HuH-7.5 (cell line): Measurements from ENCODE around the gene TBX18.

Experiments used
- DNase-seq: peaks from one replicate; pipeline ENCODE4 v3.0.0; 2011; ENCODE audit warnings: low spot score

TBX18 gene

DNA sequence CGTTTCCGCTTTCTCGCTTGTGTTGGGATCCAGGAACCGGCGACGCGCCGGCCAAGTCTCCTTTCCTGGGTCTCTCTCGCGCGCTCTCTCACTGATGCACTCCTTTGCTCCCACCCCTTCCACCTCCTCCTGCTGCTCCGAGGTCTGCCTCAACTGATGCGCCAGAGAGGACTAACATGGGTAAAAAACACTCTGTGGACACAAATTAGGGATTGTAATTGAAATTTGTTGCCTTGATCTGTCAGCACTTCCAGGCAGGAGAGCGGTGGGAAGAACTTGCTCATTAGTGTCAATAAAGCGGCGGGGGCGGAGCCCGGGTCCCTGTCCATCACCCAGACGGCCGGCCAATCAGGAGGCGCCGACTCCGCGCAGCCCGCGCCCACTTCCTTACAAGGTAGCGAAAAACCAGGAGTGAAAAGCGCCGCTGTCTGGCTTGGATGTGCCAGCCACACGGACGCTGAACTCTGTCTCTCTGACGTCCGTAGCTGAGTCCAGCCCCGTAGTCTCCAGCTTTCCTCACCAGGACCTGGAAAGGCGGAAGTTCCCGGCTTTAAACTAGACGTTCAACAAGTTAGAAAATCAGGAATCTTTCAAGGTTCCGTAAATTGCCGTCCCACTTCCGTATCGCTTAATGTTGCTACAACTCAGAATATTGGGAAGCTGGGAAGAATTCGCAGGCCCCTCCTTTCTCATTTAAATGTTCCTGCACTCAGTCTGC, at the start of gene TBX18:
TSS of gene TBX18 (minus strand) at position 267 of the 718 bp plus-strand sequence. CDS start 417 bp downstream, outside the sequence.
- DNase-seq = no peak

DNA sequence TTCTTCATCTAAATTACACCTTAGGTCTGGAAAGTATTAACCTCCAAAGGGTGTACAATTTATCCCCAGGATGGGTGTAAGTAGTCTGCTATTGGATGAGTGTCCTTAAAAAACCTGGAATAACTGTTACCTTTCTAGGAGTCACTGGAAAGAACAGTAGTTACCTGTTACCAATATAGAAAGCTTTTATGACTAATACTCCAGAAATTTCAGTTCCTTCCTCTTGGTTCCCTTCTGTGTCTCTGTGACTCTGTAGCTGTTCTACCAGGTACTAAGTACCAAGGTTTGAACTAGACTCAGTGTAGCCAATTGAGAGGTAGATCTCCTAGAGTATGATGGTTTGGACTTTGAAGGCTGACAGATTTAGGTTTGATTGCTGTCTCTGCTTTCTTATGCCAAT, 47.0 kb upstream of the TBX18 start:
- DNase-seq = no peak

DNA sequence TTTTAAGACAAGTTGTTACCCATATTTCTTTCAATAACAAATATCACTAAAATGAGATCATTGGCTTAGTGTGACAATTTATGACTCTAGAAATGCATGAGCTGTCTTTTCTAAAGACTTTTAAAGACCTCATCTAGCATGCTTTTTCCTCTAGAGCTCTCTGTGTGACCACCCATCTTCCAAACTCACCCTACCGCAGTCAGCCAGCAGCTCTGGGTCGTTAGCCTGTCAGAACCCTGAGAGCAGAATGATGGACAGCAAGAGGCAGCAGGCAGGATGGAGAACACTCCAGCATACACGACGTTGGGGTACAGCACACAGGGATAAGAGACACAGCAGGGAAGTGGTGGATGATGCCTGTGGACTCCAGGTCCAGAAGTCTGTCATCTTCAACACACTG, 45.1 kb upstream of the TBX18 start:
- DNase-seq = no peak

DNA sequence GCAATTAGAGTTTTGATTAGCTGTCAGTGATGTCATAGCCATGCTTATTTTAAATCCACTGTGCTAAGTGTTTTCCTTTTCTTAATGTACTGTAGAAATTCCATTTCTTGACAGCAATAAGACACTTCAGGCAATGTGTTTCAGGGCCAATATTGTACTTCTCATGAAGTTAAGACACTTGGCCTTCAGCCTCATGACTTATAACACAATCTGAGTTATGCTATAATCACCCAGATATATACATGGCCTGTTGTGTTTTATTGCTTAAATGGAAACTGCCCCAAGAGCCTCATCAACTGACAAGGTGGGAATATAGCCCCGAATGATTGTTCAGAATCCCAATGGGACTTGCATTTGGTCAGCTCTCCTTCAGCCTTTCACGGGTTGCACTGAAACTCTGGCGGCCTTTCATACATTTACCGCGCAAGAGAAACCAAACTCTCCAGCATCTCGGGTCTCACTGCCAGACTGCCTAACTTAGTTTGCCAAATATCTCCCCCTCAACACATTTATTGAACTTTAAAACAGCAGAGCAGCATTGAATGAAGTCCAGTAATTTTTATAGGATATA, 44.2 kb upstream of the TBX18 start:
- DNase-seq = no peak

DNA sequence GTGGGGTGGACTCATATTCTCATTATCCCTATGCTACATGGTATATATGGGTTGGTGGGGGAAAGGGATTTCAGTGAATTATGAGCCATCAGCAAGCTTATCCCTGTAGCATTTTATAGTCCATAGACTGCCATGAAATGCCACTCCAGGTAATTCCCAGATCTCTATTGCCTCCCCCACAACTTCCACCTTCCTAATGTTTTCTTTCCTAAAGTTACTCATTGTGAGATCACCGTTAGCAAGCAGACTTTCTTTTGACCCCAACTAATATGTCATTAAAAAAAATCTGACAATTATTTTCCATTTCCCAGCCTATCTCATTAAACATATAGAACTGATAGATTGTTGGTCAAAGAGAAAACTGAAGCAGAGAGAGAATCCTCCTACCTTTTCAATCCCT, 40.7 kb upstream of the TBX18 start:
- no peak for DNase-seq

DNA sequence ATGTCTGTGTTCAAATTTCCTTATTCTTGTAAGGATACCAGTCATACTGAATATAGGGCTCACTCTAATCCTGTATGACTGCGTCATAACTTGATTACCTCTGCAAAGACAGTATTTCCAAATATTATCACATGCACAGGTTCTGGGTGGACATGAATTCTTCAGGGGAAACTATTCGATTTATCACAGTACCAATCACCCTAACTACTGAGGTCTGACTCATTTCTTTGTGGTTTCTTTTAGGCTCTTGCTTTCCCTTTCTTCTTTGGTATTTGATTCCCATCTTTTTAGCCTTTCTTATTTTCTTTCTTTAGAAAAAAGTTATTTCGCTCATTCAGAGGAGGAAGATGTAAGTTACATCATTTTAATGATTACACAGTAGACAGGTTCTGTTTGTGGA, 40.3 kb upstream of the TBX18 start:
- no peak for DNase-seq

DNA sequence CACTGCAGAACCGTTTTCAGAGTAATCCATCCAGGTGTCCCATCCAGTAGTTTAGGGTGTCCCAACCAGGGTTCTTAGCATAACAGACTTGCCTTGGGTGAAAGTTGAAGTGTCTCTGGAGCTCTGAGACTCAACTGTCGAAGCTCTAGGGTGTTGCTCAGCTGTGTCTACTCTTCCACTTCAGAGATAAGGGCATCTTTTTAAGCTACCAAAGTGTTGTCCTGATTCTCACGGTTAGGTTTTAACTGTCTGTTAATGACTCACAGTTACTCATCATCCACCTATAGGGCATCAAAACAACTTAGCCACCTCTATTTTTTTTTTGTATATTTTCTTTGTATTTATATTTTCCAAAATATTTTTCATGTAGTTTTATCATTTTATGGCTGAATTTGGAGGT, 36.9 kb upstream of the TBX18 start:
- no peak for DNase-seq

DNA sequence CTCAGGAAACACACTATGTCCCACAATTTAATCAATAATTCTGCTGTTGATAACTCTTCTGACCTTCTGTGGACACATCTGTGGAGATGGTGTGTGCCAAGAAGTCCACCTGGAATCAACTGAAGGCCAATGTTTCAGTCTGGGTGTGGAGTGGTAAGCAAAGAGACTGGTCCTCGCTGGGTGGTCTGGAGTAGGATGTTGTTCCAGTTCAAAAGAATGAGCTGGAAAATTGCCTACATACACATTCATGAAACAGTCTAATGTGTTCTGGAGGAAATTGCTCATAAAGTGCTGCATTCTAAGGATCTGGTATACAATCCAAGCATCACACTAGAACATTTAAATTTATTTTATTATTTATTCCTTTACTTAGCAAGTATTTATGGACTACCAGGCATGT, 33.9 kb upstream of the TBX18 start:
- DNase-seq = no peak

DNA sequence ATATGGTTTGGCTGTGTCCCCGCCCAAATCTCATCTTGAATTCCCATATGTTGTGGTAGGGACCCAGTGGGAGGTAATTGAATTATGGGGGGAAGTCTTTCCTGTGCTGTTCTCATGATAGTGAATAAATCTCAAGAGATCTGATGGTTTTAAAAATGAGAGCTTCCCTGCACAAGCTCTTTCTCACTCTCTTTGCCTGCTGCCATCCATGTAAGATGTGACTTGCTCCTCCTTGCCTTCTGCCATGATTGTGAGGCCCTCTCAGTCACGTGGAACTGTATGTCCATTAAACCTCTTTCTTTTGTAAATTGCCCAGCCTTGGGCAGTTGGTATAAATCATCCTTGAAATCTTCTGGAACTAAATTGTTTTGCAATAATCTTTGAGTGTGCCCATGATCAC, 31.9 kb upstream of the TBX18 start:
- no peak for DNase-seq

DNA sequence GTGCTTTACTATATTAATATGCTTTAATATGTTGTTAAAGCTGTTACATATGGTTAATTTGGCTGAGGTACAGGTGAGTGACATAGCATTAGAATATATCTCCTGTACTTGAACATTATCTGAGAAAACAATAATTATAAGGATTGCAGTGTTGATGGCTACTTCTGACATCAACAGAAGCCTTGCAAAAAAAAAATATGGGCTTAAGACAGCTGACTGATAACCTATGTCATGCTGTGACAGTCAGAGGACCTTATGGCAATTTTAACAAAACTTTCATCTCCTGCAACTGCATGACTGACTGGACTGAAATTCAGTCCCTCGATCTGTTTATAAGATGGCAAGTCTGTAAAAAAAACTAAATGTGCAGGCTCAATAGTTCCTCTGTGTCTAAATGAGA, 27.5 kb upstream of the TBX18 start:
- no peak for DNase-seq

DNA sequence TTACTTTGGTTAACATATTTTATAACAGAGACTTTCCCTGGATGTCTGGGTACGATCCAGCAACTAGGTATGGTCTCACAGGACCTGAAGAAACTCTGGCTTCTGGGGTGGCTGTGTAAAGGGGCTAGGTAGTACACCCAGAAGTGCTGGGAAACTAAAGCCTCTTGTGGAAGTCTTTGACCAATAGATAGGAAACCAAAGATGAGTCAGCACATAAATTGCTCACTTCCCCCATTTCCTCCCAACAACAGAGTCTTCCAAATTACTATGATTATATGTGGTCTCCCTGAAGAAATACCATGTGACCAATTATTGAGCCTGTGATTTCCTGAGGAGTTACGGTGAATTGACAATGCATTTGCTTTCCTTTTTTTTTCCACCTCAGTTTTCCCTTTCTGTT, 26.8 kb upstream of the TBX18 start:
- DNase-seq = no peak

DNA sequence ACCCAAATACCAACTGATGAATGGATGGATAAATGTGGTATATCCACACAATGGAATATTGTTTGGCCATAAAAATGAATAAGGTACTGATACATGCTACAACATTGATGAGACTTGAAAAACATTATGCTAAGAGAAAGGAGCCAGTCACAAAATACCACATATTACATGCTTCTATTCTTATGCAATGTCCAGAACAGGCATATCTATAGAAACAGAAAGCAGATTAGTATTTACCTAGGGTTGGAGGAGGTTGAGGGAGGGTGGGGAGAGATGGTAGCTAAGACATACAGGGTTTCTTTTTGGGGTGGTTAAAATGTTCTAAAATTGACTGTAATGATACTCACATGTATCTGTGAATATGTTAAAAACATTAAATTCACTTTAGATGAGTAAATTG, 24.8 kb upstream of the TBX18 start:
- no peak for DNase-seq

DNA sequence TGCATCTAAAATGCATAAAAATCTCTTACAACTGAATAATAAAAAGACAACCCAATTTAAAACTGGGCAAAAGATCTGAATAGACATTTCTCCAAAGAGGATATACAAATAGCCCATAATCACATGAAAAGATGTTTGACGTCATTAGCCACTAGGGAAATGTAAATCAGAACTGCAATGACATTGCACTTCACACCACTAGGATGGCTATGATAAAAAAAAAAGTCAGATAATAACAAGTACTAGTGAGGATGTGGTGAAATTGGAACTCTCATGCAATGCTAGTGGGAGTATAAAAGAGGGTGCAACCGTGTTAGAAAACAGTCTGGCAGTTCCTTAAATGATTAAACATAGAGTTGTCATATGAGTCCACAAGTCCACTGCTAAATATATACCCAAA, 24.3 kb upstream of the TBX18 start:
- no peak for DNase-seq

DNA sequence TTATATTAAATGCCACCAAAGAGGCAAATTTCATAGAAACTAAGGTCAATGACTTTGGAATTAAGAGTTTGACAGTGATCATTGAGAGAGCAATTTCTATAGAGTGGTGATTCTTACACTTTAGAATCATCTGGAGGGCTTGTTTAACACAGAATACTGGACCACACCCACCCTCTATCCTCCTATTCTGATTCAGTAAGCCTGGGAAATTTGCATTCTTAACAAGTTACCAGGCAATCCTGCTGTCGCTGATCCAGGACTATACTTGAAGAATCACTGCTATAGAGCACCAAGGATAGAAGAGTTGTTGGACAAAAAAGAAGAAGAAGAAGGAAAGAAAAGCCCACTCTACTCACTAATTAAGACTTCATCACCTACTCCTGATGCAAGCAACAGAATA, 21.3 kb upstream of the TBX18 start:
- no peak for DNase-seq

DNA sequence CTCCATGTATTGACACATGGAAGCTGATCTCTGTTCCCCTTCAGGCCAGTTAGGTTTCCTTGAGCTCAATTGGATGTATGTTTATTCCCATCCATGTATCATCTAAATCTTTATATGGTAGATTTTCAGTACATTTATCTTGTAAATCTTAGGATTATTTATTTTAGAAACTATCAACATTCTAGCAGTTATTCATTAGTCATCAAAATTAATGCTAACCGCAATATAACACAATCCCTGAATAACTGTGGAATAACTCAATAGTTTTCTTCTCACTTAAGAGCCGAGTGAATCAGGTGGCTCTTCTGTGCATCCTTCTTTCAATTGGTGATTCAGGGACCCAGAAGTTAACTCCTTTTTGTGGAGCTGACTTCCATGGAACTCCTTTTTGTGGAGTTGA, 15.5 kb upstream of the TBX18 start:
- no peak for DNase-seq

DNA sequence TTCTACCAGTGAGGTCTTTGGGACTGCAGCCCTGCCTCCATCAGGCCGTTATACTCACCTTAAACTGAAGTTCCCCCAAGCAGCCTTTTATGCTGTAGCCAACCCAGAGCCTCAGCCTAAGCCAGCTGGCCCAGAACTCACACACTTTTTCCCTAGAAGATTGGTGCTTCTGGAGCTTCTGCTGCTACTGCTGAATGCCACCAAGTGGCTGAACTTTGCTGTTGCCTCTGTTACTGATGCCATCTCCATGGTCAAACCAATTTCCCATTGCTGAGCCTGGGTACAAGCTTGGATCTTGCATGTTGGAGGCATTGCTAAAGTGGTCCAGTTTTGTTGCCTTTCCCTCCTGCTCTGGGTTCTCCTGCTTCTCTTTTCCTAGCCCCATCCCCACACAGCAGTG, 15.0 kb upstream of the TBX18 start:
- DNase-seq = no peak

DNA sequence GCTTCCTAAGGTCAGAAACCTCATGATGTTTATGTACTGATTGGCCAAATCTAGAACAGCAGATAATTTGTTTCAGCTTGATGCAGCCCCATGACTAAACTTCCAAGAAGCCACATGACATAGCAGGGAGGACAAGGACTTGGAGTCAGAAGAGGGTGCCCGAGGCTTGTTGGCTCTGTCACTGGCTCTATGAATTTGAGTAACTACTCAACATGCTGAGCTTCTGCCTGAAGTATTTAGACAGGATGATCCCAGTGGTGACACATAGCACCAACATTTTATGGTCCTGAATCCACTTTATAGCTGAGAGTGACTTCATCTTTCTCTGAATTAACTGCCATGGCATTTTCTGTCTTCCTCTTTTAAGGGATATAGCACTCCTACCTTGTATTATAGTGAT, 13.5 kb upstream of the TBX18 start:
- no peak for DNase-seq

DNA sequence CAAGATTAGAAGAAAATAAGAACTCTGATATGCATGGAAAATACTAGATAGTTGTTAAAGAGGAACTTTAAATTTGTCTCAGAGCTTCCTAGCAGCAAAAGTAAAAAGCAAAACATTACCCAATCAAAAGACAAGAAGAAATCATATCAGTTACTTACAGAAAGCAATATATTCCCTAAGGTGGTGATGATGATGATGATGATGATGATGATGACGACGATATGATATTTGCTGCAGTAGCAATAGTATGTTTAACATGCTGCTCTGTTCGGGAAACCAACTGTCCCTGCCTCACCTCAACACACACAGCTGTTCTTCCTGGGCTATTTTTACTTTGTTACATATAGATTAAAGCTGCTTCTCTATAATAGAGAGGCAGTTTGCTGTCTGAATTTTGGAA, 12.0 kb upstream of the TBX18 start:
- DNase-seq = no peak

DNA sequence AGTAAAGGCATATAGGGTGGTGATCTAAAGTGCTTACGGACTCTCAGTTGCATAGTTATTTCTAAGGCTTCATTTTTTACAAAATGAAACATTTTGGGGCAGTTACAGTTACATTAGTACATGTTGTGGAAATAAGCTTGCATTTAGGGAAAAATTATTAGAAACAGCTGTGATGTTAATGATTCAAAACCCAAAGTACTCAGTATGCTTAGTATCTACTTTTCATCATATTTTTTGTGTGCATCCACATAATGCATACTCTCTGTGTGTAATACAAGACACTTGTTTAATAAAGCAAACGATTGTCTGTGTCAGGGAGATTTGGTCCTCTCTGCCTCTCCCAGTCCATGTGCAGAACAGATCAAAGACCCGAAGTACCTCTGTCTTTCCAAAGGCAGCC, 11.4 kb upstream of the TBX18 start:
- no peak for DNase-seq

DNA sequence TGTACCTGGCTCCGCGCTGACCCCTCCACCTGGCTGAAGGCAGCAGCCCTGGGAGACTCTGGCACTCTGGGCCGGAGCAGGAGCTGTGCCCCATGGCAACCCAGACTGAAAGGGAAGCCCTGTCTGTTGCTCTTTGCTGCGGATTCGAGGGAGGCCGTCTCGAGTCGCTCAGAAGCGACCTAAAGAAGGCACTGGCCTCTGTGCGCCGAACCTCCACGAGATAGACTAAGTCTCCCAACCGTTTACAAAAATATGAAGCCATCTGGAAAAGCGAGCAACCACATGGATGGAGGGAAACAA, 10.5 kb upstream of the TBX18 start:
- no peak for DNase-seq

DNA sequence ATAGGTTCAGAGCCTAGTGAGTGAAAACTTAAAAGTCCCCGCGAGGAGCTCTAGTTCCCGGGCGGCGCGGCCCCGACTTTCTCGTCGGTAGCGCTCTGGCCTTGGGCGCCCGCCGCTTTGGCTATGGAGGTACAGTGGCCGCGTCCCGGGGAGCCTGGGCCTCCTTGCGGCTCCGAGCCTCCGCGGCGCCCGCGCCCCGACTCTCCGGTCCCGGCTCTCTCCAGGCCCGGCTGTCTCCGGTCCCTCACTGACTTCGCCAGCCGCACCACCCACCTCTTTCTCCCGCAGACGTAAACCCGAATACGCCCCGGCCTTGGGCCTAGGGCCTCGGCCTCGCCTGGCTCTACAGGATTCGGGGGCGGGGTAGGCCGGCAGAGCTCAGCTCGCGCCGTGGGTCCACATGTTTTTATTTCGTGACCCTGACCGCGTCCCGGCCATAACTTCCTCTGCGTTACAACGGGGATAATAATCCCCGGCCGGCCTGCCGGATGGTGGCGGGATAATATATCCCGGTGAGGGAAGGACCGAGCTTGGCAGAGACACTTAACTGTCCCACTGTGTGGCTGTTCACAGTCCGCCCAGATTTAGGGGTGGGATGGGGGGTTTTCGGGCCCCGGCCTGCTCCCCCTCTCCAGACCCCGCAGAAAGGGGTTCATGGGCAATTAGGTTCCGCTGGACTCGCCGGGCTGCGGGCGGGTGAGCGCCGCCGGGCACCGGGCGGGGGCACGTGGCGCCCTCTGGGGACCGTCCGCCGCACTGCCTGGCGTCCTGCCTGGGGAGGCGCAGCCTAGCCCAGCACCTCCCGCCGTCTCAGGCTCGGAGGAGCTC, 10.0 kb upstream of the TBX18 start:
- DNase-seq = peak; percentile 77

DNA sequence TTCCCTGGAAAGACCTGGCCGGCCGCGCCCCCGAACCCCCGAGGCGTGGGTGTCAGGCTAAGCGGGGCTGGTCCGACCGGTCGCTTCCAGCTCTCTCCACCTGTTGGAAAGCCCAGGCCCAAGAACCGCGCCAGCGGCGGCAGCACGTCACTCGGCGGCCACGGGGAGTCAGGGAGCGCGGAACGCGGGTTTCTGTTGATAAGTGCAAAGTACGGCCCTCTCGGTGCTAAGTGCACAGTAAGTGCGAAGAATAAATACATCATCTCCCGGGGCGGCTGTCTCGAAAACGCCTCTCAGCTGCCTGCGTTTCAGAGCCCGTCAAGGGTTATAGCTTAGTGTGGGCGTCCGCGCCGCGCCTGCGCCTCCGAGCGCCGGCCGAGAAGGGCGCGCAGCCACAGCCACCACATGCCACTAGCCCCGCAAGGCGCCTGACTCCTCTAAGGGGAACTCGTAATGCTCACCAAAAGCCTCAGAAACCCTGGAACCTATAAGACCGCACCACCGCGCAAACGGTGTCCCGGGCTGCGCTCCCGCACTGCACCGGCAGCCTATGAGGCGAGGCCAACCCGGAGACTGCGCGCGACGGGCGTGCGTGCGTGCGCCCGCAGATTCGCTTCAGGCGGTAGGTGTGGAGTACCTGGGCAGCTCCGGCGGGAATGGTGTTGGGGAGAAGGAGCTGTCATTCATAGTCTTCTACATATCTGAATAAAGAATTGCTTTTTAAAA, 9.2 kb upstream of the TBX18 start:
- DNase-seq = peak; percentile 64

DNA sequence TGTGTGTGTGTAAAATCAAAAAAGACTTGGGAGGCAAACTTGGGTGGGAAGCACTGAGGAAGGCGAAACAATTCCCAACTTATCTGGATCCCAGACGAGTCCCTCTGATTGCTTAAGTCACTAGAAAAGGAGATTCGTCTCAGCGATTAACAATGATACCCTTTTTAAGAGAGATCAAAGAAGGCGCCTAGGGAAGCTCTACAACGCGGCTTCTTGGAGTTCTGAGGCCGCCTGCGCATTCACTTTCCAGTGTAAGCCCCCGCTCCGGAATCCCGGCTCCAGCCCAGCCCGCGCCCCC, 8.7 kb upstream of the TBX18 start:
- no peak for DNase-seq
